ENCODE data around the gene LCN10. TPM values are rescaled to one million over a fixed set of nuclear protein-coding genes. Genes with fewer than 3 reads are reported as not detected.
"Not testable (repeated sequence)": the region's sequence is repeated elsewhere in the genome, so short reads cannot be mapped to it uniquely, and the experiment has no call there.

The LCN10 gene
- total and polyA plus RNA-seq, 9 of the 15 experiments (the other 6 are each of a cell fraction or from before 2014, with no cell fraction given): 0.10 to 0.21 (median 0.14) TPM; not detected in 6

- ChIA-PET POLR2A (interaction anchor here (0.6 to 1.1 kb wide), 2 partner anchors 19 to 403 kb away, joined by 3 to 4 read pairs; partner anchors contain the start of gene SSNA1), CTCF (ENCODE audit: low intra/inter-chr PET ratio) (interaction anchor here (1.3 kb wide), 1 partner anchor 20 kb away, joined by 4 read pairs; no protein-coding TSS in a partner anchor)
- H3K4me3 ChIP-seq; BruUV-seq (replicated peaks); FAIRE-seq; H3K79me2 ChIP-seq (ENCODE audit: control insufficient read depth, insufficient read depth, low read length); ATAC-seq; H3K9me1 ChIP-seq (ENCODE audit: control insufficient read depth, insufficient read depth, low read length); H3K27me3 ChIP-seq (ENCODE audit: control insufficient read depth in 2 of 2, insufficient read depth in 2 of 2, low read length in 2 of 2); H4K20me1 ChIP-seq (replicated peaks; ENCODE audit: control insufficient read depth, insufficient read depth, low read length); H3K36me3 ChIP-seq (ENCODE audit: control insufficient read depth, insufficient read depth, low read length); H3K9me3 ChIP-seq (replicated peaks; ENCODE audit: control insufficient read depth, insufficient read depth, low read depth, low read length); TF ChIP-seq ZBTB40 (CRISPR knock-in tag; IDR thresholded peaks at IDR 0.05): not testable (repeated sequence)
- TF ChIP-seq EGR1 (conservative IDR thresholded peaks at IDR 0.05): 0 out of 2 replicates have a peak, but pooled peaks have one; percentile 26
- peak in 1 of 3 experiments; percentile 8; a peak in 1 of 6 replicates for TF ChIP-seq ZBTB11 (CRISPR knock-in tag; IDR thresholded peaks at IDR 0.05)
- peak; percentile 17; the same call in 1 of the 2 replicates for TF ChIP-seq ZFX (CRISPR knock-in tag; IDR thresholded peaks at IDR 0.05)
- 0 out of 2 replicates have a peak, but pooled peaks have one; percentile 17 for TF ChIP-seq DPF2 (IDR thresholded peaks at IDR 0.05)
- 0 out of 2 replicates have a peak, but pooled peaks have one; percentile 31 for TF ChIP-seq ZBTB40 (IDR thresholded peaks at IDR 0.05)
- TF ChIP-seq MIER1 (IDR thresholded peaks at IDR 0.05; ENCODE audit: low read depth): peak; percentile 27; the same call in 1 of the 2 replicates
- Histone ChIP-seq H3K4me1 (replicated peaks in 1 of 2; ENCODE audit: control insufficient read depth in 2 of 2, insufficient read depth in 2 of 2, low read length in 2 of 2) (peaks cover 33 to 42% of the 10 kb centered on the region in 2 experiments), H3K27ac (ENCODE audit: extremely low read depth, low read depth, low read length) (peak overlapping the region; percentile 72), H3K4me2 (ENCODE audit: insufficient read depth, low read length) (peak overlapping the region; percentile 12; the same call in 1 of the 2 replicates), H3K9ac (ENCODE audit: insufficient read depth in 1 of 2, low read depth in 2 of 2, low read length in 2 of 2) (peak overlapping the region; percentile 47 to 79), H2AFZ (ENCODE audit: low read depth, low read length) (peak overlapping the region; percentile 64)
- intact Hi-C loops (cut with micrococcal nuclease): loop anchor here (2.0 to 10.0 kb wide), 3 partner anchors 55 to 459 kb away; partner anchors contain the start of genes C8G and TUBB4B
- in situ Hi-C loops (cut with MboI): loop anchor here (25.0 kb wide), 1 partner anchor 452 kb away; the partner anchor contains the start of genes CYSRT1, RNF224, SLC34A3 and TUBB4B
- DNase-seq (ENCODE audit: extremely low read depth in 1 of 4, low spot score in 3 of 4): peak in 1 of 4 experiments; percentile 52
- WGBS (ENCODE audit: insufficient coverage, low coverage, missing lambda C conversion rate): 21% methylated on average over 16 of the region's 23 CpGs
These were observed 43.0 kb upstream of the LCN10 start for GRCh38 chr9:136785565-136786355.
